Islet precursor cell (in vitro differentiated cells): ENCODE measurements around the gene SRP54.
"Not testable (repeated sequence)": the region's sequence is repeated elsewhere in the genome, so short reads cannot be mapped to it uniquely, and the experiment has no call there.

ENCODE experiments used
- DNase-seq: peaks from one replicate; pipeline ENCODE4 v3.0.0-alpha.2; 2018

The SRP54 gene

DNA sequence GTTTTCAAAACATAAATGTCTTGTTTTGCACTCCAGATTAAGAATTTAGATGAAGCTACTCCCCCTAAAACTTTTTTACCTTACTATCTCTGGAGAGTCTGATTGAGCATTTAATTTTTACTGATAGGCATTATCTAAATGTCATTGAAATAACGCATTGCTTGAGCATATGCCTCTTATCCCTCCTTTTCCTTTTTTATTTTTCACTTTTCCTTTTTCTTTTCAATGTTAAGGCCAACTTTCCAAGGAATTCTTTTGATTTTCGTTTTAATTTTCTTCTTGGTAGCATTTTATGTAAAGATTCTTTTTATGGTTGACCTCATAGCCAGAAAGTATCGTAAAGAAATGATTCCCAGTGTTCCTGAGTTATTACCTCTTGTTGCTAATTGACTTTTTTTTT is 2.9 kb downstream of the SRP54 start:
- DNase-seq = no peak

DNA sequence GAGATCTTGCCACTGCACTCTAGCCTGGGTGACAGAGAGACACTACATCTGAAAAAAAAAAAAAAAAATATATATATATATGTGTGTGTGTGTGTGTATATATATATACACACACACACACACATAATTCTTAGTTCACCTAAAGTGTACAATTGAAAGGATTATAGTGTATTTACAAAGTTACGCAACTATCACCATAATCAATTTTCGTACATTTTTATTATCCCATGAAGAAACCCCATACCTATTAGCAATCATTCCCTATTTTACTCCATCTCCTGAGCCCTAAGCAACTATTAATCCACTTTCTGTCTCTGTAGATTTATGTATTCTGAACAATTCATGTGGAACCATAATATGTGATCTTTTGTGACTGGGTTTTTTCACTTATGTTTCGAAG is 4.4 kb downstream of the SRP54 start:
- DNase-seq = no peak

DNA sequence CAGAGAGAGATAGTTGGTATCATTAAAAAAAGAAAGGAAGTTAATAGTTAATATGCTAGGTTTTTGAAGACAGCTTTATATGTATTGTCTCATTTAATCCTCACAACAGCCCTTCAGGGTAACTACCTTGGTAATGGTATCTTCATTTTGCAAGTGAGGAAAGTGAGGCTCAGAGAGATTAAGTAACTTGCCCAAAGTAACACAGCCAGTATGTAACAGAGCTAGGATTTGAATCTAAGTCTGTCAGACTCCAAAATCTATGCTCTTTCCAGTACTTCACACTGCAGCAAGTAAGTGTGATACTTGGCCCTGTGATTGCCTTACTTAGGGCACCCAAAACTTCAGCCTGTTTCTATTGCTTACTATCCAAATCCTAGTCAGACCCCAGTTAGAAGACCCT is 7.0 kb downstream of the SRP54 start:
- no peak for DNase-seq

DNA sequence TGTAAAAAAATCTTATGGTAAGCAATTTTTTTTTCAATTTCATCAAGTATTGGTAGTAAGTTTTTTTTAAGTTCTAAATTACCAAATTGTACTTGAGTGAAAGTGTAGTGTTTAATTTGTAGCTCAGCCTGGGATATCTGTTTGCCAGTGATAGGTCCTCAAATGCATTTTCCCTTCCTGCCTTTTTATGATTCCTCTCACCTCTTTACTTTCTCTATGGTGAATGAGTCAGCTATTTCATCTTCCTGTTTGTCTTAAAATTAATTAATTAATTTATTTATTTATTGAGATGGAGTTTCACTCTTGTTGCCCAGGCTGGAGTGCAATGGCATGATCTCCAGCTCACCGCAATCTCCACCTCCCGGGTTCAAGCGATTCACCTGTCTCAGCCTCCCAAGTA is 10.6 kb downstream of the SRP54 start:
- no peak for DNase-seq

DNA sequence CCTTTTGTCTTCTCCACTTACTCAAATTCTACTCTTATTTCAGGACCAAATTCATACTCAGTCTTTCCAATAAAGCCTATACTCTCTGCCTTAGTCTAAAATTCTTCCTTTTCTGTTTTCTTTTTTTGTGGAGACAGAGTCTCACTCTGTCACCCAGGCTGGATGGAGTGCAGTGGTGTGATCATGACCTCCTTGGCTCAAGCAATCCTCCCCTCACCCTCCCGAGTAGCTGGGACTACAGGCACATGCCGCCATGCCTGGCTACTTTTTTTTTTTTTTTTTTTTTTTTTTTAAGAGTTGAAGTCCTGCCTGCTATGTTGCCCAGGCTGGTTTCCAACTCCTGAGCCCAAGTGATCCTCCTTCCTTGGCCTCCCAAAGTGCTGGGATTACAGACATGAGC is 11.9 kb downstream of the SRP54 start:
- no peak for DNase-seq

DNA sequence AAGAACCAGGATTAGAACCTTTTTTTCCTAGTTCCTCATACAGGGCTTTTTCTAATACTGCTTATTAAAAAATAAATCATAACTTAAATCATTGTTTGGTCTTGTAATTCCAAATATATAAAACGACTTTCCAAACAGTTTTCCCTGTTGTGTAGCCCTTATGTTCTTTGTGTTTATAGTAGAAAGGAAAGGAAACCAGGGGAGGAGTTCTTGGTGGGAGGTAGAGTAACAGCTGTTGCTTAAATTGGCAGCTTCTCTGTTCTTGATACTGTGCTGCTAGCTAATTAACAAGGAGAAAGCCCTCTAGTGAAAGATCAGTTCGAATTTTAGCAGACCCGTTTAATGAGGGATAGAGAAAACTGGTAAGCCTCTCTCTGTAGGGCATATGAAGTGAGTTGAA is 15.0 kb downstream of the SRP54 start:
- DNase-seq = no peak

DNA sequence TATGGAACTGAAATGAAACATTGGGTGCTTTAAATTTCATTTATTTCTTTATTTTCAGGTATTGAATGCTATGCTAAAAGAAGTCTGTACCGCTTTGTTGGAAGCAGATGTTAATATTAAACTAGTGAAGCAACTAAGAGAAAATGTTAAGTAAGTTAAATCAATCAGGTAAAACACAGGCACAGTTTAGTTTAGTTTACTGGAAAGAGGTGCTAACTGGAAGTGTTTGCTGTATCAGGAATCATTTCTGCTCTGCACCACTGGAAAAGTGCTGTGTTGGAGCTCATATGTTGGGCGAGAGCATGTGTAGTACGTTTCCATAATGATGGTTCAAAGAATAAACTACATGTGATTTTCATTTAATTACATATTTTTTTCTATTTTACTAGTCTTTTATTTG is 16.7 kb downstream of the SRP54 start:
- DNase-seq = no peak

DNA sequence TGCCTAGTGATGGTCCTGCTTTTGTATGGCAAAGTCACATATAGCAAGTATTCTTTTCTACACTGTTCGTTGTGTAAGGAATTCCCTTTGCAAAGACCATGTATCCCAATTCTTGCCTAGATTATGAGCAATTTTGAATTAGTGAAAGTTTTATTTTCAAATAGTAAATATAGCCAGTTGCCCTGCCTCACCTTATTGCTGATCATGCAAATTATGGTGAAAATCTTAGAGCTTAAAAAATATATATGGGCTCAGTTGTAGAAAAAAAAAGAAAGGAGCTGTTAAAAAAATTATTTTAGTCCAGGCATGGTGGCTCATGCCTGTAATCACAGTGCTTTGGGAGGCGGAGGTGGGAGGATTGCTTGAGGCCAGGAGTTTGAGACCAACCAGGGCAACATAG is 18.8 kb downstream of the SRP54 start:
- no peak for DNase-seq

DNA sequence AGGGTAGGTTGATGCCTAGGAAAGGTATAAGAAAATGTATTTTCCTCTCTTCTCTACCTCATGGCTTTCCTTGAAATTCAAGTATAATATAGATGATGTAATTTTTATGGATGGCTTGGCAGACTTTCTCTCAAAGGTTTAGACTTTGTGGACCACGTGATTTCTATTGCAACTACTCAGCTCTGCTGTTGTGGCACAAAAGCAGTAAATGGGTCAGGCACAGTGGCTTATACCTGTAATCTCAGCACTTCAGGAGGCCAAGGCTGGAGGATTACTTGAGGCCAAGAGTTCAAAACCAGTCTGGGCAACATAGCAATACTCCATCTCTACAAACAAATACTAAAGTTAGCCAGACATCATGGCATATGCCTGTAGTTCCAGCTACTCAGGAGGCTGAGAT is 22.0 kb downstream of the SRP54 start:
- DNase-seq = no peak

DNA sequence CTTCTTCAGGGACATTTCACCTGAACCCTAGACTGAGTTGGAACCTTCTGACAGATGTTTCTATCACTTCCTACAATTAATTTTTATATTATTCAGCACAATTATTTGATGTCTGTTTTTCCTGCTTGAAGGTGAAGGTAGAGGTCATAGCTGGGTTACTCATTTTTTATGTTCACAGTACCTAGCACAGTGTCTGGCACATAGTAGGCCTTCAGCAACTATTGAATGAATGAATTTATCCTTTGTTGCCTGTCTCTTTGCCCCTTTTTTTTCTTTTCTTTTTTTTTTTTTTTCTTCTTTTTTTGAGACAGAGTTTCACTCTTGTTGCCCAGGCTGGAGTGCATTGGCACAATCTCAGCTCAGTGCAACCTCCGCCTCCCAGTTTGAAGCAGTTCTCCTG is 33.8 kb downstream of the SRP54 start:
- no peak for DNase-seq

DNA sequence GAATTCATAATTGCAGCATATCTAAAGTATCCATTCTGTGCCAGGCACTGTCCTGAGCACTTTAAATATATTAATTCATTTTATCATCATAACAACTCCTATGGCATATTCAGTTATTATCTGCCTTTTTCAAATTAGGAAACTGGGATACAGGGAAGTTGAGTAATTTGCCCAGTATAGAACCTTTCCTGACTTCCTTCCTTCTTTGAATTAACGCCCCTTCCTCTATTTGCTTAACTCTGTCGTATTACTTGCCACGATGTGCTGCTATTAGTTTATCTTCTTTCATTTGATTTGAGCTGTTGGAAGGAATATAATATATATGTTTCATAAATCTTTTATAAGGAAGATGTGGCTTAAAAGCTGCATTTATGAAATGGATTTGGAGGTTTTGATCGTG is 37.9 kb downstream of the SRP54 start:
- no peak for DNase-seq

DNA sequence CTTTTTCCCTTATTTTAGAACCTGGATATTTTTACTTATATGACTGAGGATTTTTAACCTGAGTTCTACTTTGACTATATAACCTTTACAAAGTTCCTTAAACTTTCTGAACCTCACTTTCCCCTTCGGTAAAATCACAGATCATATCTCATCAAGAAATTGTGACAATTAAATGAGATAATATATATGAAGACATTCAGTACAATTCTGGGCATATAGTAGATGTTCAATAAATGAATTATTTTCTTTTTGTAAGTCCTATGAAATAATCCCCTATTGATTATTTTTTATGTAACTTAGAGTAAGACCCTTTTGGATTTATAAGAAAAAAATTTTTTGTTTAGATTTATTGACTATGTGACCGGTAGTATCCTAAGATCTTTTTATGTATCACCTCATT is 45.6 kb downstream of the SRP54 start:
- no peak for DNase-seq

DNA sequence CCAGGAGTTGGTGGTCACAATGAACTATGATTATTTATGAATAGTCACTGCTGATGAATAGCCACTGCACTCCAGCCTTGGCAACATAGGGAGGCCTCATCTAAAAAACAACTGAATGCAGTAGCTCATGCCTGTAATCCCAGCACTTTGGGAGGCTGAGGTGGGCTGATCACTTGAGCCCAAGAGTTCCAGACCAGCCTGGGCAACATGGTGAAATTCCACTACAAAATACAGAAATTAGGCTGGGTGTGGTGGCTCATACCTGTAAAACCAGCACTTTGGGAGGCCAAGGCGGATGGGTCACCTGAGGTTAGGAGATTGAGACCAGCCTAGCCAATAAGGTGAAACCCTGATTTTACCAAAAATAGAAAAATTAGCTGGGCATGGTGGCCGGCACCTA is 49.8 kb downstream of the SRP54 start:
- DNase-seq = no peak

DNA sequence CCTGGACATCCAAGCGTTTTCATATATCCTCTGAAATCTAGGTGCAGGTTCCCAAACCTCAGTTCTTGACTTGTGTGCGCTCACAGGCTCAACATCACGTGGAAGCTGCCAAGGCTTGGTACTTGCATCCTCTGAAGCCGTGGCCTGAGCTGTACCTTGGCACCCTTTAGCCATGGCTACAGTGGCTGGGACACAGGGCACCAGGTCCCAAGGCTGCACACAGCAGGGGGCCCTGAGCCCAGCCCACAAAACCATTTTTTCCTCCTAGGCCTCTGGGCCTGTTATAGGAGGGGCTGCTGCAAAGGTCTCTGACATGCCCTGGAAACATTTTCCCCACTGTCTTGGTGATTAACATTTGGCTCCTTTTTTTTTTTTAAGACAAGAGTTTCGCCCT is 51.6 kb downstream of the SRP54 start:
- no peak for DNase-seq

DNA sequence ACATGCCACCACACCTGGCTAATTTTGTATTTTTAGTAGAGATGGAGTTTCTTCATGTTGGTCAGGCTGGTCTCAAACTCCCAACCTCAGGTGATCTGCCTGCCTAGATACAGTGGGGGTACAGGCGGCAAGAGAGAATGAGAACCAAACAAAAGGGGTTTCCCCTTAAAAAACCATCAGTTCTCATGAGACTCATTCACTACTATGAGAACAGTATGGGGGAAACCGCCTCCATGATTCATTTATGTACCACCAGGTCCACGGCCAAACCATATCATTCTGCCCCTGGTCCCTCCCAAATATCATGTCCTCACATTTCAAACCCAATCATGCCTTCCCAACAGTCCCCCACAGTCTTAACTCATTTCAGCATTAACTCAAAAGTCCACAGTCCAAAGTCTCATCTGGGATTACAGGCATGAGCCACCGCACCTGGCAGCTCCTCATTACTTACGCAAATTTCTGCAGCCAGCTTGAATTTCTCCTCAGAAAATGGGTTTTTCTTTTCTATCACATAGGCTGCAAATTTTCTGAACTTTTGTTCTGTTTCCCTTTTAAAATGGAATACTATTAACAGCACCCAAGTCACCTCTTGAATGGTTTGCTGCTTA is 52.3 kb downstream of the SRP54 start:
- not testable (repeated sequence) for DNase-seq

DNA sequence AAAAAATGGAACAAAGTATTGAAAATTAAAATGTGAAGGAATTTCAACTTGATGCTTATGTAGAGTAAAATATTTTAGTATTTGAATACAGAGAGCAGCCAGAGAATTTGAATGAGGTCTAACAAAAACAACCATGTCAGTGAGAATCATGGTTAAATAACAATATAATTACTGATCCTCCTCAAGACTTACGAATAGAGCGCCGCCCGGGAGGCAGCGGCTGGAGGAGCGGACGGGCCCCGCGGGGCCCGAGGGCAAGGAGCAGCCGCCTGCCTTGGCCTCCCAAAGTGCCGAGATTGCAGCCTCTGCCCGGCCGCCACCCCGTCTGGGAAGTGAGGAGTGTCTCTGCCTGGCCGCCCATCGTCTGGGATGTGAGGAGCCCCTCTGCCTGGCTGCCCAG is 55.5 kb downstream of the SRP54 start:
- not testable (repeated sequence) for DNase-seq

DNA sequence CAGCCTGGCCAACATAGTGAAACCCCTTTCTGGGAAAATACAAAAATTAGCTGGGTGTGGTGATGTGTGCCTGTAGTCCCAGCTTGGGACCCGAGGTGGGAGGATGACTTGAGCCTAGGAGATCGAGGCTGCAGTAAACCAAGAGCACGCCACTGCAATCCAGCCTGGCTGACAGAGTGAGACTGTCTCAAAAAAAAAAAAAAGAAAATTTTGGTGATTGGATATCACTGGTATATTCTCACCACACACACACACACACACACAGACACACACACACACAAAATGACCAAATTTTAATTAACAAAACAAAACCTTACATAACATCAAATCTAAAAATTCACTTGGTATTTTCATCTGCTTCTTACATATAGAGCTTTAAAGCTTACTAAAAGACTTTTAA is 59.8 kb downstream of the SRP54 start:
- DNase-seq = no peak

DNA sequence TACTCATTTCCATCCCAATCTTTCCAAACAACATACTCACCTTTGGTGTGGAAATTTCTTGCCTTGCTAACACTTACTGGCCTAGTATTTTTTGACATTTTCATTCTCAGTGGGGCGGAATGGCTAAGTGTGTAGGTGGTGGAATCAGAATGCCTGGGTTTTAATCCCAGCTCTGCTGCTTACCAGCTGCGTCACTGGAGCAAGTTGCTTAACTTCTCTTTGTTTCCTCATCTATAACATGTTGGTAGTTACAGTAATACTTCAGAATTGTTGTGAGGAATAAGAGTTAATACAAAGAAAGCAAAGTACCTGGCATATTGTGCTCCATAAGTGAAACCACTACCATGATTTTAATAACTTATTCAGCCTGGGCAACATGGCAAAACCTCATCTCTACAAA is 60.3 kb downstream of the SRP54 start:
- DNase-seq = no peak

DNA sequence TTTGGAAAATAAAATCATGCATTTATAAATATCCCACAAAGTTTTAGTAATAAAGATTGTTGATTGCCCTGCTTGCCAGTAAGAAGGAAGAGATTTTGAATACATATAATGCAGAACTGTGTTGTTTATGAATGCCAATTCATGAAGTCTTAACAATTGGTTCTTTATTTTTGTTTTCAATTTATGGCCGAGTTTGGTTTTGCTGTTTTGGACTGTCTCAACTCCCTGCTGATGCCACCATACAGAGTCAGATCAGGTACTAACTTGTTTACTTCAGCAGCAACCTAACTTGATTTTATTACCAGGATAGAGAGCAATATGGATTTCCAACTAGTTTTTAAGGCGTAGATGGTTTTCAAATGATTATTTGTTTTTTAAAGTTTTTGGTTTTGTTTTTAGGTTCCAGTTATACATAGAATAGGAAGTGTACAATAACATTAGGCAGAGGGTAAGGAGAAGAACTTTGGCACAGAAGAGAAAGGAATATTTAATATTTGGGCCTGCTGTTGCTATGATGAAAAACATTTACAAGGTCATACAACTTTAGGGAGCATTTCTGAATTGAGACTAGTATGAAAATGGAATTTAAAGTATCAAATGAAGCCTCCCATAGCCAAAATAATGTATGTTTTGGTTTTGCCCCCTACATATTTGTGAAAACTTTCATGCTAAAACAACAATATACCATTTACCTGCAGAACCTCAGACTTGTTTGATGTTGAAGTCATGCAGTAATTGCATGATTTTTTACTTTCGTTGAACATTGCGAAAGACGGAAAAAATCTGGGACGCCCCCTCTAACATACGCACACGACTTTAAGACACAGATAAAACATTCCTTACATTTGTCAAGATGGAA is 62.4 kb downstream of the SRP54 start:
- DNase-seq = no peak

DNA sequence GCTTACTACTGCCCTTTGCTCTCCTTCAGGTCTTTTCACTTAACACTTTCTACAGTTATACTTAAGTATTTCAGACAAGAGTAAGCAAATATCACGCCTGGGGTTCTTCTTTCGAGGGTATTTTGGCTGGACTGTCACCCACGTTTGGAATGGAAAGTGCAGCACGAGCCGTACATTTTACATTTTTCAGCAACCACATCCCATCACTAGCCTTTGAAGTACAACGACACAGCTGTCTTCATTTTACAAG is 62.9 kb downstream of the SRP54 start:
- DNase-seq = no peak

DNA sequence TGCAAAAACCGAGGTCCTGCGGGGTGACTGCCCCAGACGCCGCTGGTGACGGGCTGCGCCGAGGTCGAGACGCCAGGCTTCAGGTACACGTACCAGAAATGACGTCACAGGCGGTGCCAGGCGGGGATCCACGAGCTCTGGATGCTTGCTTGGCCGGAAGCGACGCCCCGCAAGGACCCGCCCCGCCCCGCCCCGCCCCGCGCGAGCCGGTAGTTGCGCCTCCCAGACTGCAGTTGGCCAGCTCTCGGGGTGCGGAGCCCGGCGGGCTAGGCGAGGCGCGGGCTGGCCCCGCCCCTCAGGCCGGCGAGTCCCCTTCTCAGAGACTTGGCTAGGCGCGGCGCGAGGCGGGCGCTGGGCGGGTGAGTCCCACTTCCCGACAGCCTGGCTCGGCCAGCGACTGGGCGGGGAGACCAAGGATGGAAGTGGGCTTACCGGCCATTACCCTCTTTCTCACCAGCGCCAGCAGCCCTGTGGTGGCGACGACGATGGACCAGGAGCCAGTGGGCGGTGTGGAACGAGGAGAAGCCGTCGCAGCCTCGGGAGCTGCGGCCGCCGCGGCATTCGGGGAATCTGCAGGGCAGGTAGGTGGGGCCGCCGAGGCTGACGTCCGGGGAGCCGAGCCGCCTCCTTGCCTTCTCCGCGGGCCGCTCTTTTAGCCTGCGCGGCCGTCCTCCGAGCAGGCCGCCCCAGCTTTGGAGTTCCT is 63.4 kb downstream of the SRP54 start, which contains the start of gene FAM177A1:
Gene FAM177A1 (plus strand): TSS at position 225 of the 703 bp plus-strand sequence. CDS start 192 bp downstream, at position 417.
- DNase-seq = peak; percentile 99

DNA sequence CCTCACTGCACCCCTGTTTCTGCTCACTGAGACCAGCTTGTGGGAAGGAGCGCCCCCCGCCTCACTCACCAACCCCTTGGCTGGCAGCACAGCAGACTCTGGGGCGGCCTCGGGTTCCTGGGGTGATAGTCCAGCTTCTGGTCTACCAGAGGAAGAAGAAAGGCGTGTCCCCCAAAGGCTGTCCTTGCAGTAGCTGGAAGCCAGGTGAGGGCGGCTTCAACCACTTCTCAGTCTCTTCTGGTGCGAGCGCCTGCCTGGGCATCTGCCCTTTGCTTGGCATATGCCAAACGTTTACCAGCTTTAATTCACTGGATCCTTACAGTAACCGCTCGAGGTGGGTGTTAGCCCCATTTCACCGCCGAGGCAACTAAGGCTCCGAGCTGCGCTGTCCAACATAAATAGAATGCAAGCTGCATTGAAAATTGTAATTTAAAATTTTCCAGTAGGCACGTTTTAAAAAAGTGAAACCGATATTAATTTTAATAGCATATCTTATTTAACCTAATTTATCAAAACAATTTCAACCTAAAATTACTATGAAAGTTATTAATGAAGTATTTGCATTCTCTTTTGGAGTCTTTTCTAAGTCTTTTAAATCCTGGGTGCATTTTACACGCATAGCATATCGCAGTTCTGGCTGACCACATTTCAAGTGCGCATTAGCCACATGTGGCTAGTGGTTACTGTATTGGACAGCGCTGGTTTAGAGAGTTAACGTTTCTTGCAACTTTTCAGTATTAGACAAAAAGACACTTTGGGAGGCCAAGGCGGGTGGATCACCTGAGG is 64.2 kb downstream of the SRP54 start:
- no peak for DNase-seq

DNA sequence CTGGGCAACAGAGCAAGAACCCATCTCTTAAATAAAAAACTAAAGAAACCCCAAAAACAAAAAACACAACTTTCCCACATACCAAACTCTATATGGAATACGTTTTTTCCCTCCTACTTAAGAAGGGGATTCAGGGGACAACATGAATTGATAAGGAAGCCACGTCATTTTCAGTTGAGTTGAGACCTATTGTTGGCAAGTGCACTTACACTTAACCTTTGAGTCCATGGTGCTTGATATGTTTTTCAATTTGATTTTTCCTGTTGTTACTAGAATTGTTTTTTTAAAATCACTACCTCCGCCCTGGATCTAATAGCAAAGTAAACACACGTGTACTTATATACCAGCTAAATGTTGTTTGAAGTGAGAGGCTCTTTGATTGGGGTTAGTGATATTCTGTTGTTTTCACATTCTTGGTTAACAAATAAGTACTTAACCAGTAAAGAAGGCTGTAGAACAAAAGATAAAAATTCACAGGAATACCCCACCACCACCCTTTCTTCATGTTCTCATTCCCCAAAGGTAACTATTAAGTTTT is 65.3 kb downstream of the SRP54 start:
- no peak for DNase-seq
